ENCODE measurements around the gene STK31. TPM values are rescaled to one million over a fixed set of nuclear protein-coding genes. Genes with fewer than 3 reads are reported as not detected.

STK31 gene
- total and polyA plus RNA-seq, 10 of the 15 experiments (the other 5 are each of a cell fraction or from before 2014, with no cell fraction given) = 0.08 to 0.49 (median 0.17) TPM; not detected in 1

DNA sequence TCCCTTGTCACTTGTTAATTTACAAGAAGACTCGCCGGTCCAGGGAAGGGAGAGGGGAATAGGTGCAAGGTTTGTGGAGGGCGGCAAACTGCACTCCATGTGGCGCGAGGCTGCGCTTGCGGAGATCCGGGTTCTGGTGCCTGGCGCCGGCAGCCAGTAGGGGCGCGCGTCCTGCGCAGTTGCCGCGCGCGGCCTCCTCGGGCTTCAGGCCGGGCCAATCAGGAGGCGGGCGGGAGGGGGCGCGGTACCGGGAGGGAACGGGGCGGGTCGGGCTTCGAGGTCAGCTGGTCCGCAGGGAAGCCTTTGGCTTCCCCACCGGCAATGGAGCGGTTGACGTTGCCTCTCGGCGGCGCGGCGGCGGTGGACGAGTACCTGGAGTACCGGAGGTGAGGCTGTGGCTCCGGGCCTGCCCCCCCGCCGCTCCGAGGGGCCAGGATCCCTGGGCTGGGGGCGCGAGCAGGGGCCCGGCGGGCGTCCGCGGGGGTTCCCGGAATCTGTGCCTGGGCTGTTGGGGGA lies 30.1 kb upstream of the STK31 start, which contains the start of gene FAM221A (continued):
- peak; percentile 64; the same call in 1 of the 2 replicates for TF ChIP-seq NFYB (IDR thresholded peaks at IDR 0.05; ENCODE audit: insufficient read depth, low read depth, low read length)
- TF ChIP-seq IRF3 (IDR thresholded peaks at IDR 0.05) = no peak
- TF ChIP-seq NR2F1 (conservative IDR thresholded peaks at IDR 0.05) = peak; percentile 57; the same call in 1 of the 2 replicates
- no peak for TF ChIP-seq CHD4 (IDR thresholded peaks at IDR 0.05)
- TF ChIP-seq SP1 (IDR thresholded peaks at IDR 0.05; ENCODE audit: low read depth, low read length) = peak; percentile 15
- TF ChIP-seq BHLHE40 (IDR thresholded peaks at IDR 0.05; ENCODE audit: borderline replicate concordance in 1 of 2, low read depth in 2 of 2, low read length in 1 of 2) = peak in 1 of 2 experiments; percentile 41; a peak in 1 of 4 replicates
- TF ChIP-seq, protein P1, sequence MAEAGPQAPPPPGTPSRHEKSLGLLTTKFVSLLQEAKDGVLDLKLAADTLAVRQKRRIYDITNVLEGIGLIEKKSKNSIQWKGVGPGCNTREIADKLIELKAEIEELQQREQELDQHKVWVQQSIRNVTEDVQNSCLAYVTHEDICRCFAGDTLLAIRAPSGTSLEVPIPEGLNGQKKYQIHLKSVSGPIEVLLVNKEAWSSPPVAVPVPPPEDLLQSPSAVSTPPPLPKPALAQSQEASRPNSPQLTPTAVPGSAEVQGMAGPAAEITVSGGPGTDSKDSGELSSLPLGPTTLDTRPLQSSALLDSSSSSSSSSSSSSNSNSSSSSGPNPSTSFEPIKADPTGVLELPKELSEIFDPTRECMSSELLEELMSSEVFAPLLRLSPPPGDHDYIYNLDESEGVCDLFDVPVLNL (IDR thresholded peaks at IDR 0.05; ENCODE audit: low read depth, low read length) = peak; percentile 49; the same call in 1 of the 2 replicates
- TF ChIP-seq IRF4 (IDR thresholded peaks at IDR 0.05; ENCODE audit: low read depth, low read length) = no peak
- TF ChIP-seq ZNF687 (IDR thresholded peaks at IDR 0.05) = peak; percentile 86
- peak; percentile 44 for TF ChIP-seq USF1 (IDR thresholded peaks at IDR 0.05; ENCODE audit: borderline replicate concordance, extremely low read length, insufficient read depth, low read depth, low read length)
- TF ChIP-seq, protein P2, sequence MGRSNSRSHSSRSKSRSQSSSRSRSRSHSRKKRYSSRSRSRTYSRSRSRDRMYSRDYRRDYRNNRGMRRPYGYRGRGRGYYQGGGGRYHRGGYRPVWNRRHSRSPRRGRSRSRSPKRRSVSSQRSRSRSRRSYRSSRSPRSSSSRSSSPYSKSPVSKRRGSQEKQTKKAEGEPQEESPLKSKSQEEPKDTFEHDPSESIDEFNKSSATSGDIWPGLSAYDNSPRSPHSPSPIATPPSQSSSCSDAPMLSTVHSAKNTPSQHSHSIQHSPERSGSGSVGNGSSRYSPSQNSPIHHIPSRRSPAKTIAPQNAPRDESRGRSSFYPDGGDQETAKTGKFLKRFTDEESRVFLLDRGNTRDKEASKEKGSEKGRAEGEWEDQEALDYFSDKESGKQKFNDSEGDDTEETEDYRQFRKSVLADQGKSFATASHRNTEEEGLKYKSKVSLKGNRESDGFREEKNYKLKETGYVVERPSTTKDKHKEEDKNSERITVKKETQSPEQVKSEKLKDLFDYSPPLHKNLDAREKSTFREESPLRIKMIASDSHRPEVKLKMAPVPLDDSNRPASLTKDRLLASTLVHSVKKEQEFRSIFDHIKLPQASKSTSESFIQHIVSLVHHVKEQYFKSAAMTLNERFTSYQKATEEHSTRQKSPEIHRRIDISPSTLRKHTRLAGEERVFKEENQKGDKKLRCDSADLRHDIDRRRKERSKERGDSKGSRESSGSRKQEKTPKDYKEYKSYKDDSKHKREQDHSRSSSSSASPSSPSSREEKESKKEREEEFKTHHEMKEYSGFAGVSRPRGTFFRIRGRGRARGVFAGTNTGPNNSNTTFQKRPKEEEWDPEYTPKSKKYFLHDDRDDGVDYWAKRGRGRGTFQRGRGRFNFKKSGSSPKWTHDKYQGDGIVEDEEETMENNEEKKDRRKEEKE (IDR thresholded peaks at IDR 0.05) = no peak
- no peak for TF ChIP-seq RFX5 (IDR thresholded peaks at IDR 0.05; ENCODE audit: low read depth, low read length)
- 0 out of 2 replicates have a peak, but pooled peaks have one; percentile 28 for TF ChIP-seq TAF1 (IDR thresholded peaks at IDR 0.05; ENCODE audit: borderline replicate concordance, low read depth, low read length)
- no peak for TF ChIP-seq SIN3A (IDR thresholded peaks at IDR 0.05; ENCODE audit: low read depth, low read length)
- TF ChIP-seq MXI1 (IDR thresholded peaks at IDR 0.05; ENCODE audit: low read depth, low read length) = peak; percentile 46; the same call in 1 of the 2 replicates
- 0 out of 2 replicates have a peak, but pooled peaks have one; percentile 13 for TF ChIP-seq HCFC1 (IDR thresholded peaks at IDR 0.05; ENCODE audit: low read length)
- peak; percentile 46 for TF ChIP-seq NRF1 (conservative IDR thresholded peaks at IDR 0.05; ENCODE audit: low read depth, low read length)
- TF ChIP-seq NBN (IDR thresholded peaks at IDR 0.05) = 0 out of 2 replicates have a peak, but pooled peaks have one; percentile 34

Data from GM12878 (cell line).